ENCODE measurements around the gene B3GNT9.

Gene B3GNT9

DNA sequence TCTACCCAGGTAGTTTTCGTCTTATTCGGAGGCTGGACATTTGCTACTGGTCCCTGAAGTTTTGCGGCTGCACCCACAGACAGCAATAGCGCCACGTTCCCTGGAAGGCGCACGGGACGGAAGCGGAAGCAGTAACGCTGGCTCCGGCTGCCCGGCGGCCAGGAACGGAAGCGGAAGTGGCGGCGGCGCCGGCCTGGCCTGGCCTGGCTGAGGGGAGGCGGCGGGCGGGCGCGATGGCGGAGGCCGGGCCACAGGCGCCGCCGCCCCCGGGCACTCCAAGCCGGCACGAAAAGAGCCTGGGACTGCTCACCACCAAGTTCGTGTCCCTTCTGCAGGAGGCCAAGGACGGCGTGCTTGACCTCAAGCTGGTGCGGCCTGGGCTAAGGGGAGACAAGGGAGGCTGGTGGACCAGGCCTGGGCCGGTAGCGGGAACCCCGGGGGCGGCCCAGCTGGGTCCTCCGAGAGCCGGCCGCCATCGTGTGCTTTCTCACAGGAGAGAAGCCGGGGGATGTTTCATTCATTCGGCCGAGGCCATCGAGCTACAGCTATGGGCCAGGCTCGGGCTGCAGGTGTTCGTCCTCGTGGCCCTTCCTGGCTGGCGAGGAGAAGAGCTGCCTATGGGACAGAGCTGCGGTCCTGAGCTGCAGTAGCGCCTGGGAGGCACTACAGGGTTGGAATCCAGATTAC is 41.3 kb upstream of the B3GNT9 start, which contains the start of gene E2F4:
TSS of gene E2F4 (plus strand) at position 161 of the 687 bp plus-strand sequence. CDS start at position 234, 73 bp downstream.
- Histone ChIP-seq H3K4me2 (ENCODE audit: low read length) (peak within 1 kb of the TSS; percentile 90), H3K27me3 (ENCODE audit: control insufficient read depth, insufficient read depth, low read length) (no peaks in the 10 kb centered on the region), H3K4me1 (ENCODE audit: control insufficient read depth, insufficient read depth, low read length) (peaks cover 34% of the 10 kb centered on the region), H3K9ac (ENCODE audit: low read depth, low read length) (peak within 1 kb of the TSS; percentile 99), H3K36me3 (ENCODE audit: insufficient read depth, low read length) (peaks cover 42% of the 10 kb centered on the region), H3K9me3 (replicated peaks; ENCODE audit: low read length) (no peaks in the 10 kb centered on the region), H3K4me3 (ENCODE audit: low read length) (peak within 1 kb of the TSS; percentile 95)

DNA sequence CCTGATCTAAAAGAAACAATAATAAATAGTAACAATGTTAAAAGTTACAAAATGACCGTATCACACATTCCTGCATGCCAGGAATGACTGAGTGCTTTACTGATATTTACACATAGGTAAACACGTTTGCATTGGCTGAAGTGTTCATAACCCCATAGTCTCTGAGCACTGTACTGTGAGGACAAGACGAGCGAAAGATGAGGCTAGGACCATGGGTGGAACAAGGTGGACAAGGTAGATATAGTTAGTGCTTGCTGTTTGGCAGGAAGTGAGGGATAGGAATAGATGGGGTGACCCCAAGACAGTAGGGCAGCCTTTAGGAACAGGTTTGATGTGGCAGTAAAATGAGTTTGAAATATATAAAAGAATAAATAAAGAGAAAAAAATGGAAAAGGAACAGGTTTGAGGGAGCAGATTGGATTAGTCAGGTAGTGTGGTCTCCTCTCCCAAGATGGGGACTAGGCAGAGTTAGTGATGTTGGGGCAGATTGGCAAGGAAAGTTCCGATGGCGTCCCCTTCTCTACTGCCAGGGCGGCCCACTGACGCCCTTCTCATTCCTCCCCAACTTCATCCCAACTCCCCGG is 40.7 kb upstream of the B3GNT9 start:
- H3K4me3 ChIP-seq (ENCODE audit: low read length): peak overlapping the region; percentile 95
- peaks cover 41% of the 10 kb centered on the region for H3K4me1 ChIP-seq (ENCODE audit: control insufficient read depth, insufficient read depth, low read length)
- no peaks in the 10 kb centered on the region for H3K9me3 ChIP-seq (replicated peaks; ENCODE audit: low read length)
- H3K9ac ChIP-seq (ENCODE audit: low read depth, low read length): no peak overlapping the region
- peak overlapping the region; percentile 90 for H3K4me2 ChIP-seq (ENCODE audit: low read length)
- H3K27me3 ChIP-seq (ENCODE audit: control insufficient read depth, insufficient read depth, low read length): no peaks in the 10 kb centered on the region
- H3K36me3 ChIP-seq (ENCODE audit: insufficient read depth, low read length): peaks cover 36% of the 10 kb centered on the region

DNA sequence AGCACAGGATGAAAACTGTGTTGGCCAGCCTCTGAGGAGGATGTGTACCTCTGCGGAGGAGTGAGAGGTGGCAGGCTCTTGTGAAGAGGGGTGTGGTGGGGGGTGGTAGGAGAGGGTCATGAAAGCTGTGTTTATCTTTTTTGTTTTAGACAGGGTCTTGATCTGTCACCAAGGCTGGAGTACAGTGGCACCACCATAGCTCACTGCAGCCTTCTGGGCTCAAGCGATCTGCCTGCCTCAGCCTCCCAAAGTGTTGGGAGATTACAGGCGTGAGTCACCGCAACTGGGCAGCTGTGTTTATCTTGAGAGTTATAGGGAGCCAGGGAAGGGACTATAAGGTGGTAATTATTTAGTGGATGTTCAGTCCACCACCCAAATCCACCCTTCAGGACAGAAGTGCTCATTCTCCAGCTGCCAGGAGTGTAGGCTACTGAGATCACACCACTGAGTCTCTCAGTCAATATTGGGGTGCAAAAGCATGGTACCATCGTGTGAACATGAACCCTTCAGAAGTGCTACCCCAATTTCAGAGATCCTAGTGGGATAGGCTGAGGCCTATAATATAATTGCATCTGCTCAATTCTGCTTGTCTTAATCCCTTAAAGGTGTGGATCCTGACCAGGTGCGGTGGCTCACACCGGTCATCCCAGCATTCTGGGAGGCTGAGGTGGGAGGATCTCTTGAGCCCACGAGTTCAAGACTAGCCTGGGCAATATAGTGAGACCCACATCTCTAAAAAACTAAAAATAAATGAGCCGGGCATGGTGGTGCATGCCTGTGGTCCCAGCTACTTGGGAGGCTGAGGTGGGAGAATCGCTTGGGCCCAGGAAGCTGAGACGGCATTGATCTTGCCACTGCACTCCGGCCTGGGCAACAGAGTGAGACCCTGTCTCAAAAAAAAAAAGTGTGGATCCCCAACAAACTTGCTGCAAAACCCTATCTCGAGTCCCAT is 39.9 kb upstream of the B3GNT9 start:
- H3K4me2 ChIP-seq (ENCODE audit: low read length): no peak overlapping the region
- peaks cover 28% of the 10 kb centered on the region for H3K36me3 ChIP-seq (ENCODE audit: insufficient read depth, low read length)
- no peak overlapping the region for H3K9ac ChIP-seq (ENCODE audit: low read depth, low read length)
- peaks cover 48% of the 10 kb centered on the region for H3K4me1 ChIP-seq (ENCODE audit: control insufficient read depth, insufficient read depth, low read length)
- no peaks in the 10 kb centered on the region for H3K27me3 ChIP-seq (ENCODE audit: control insufficient read depth, insufficient read depth, low read length)
- no peak overlapping the region for H3K4me3 ChIP-seq (ENCODE audit: low read length)
- H3K9me3 ChIP-seq (replicated peaks; ENCODE audit: low read length): no peaks in the 10 kb centered on the region

DNA sequence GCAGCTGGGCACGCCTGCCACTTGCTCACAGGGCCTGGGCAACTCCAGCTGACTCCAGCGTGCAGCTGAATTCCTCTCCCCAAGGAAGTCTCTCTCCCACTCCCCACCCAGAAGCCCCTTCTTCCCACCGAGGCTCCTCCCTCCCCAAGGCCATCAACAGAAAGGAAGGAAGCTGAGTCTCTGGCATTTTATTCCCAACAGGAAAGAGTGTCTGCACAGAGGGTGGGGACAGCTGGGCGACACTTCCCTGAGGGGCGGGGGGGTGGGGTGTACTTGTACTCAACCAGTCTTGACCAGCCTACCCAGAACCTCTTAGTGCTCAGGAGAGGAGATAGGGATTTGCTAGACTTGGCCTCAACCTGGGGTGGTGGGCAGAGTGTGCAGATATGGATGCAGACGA is 39.2 kb upstream of the B3GNT9 start, which contains the start of gene EXOC3L1:
TSS of gene EXOC3L1 (minus strand) at position 96 of the 400 bp plus-strand sequence. CDS start 460 bp downstream, outside the sequence.
- no peak within 1 kb of the TSS for H3K9ac ChIP-seq (ENCODE audit: low read depth, low read length)
- H3K27me3 ChIP-seq (ENCODE audit: control insufficient read depth, insufficient read depth, low read length): no peaks in the 10 kb centered on the region
- H3K4me2 ChIP-seq (ENCODE audit: low read length): no peak within 1 kb of the TSS
- H3K9me3 ChIP-seq (replicated peaks; ENCODE audit: low read length): no peaks in the 10 kb centered on the region
- peaks cover 54% of the 10 kb centered on the region for H3K4me1 ChIP-seq (ENCODE audit: control insufficient read depth, insufficient read depth, low read length)
- peaks cover 21% of the 10 kb centered on the region for H3K36me3 ChIP-seq (ENCODE audit: insufficient read depth, low read length)
- no peak within 1 kb of the TSS for H3K4me3 ChIP-seq (ENCODE audit: low read length)

DNA sequence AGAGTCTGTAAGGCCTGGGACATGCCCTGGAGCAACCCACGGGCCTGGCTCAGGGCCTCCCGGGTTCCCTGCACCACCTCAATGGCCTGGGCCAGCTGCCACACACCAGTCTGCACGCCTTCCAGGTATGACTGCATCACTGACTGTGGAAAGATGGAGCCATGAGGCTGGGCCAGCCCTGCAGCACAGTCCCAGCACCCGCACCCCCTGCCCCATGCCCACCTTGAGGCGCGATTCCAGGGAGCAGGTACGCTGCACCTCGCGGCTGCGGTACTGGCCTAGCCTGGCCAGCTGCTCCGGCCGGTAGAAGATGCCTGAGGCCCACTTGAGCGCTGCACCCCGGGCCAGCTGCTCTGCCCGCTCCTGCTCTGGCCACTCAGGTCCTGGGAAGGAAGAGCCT is 38.0 kb upstream of the B3GNT9 start:
- no peak overlapping the region for H3K4me3 ChIP-seq (ENCODE audit: low read length)
- no peaks in the 10 kb centered on the region for H3K27me3 ChIP-seq (ENCODE audit: control insufficient read depth, insufficient read depth, low read length)
- no peak overlapping the region for H3K9ac ChIP-seq (ENCODE audit: low read depth, low read length)

DNA sequence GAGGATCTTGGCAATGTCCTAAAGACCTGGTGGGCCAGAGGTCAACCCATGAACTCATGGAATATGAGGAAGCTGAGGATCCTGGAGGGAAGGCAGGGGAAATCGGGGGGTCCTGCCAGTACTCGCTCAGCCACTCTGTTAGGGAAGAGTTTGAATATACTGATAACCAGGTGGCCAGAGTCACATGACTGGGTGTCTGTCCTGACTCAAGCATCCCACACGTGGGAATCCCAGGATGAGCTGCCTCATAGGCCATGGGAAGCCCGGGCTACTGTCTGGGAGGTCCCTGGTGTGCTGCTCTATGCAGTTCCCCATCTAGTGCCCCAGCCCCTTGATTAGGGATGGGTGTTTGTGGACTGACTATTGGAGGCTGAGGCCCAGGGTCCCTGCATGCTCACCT is 37.5 kb upstream of the B3GNT9 start:
- Histone ChIP-seq H3K4me2 (ENCODE audit: low read length) (no peak overlapping the region), H3K4me1 (ENCODE audit: control insufficient read depth, insufficient read depth, low read length) (peaks cover 54% of the 10 kb centered on the region), H3K36me3 (ENCODE audit: insufficient read depth, low read length) (peaks cover 4% of the 10 kb centered on the region), H3K9ac (ENCODE audit: low read depth, low read length) (no peak overlapping the region), H3K4me3 (ENCODE audit: low read length) (no peak overlapping the region), H3K9me3 (replicated peaks; ENCODE audit: low read length) (no peaks in the 10 kb centered on the region), H3K27me3 (ENCODE audit: control insufficient read depth, insufficient read depth, low read length) (no peaks in the 10 kb centered on the region)

More for the DNA sequence above, 38.0 kb upstream of the B3GNT9 start:
- H3K4me2 ChIP-seq (ENCODE audit: low read length): no peak overlapping the region
- H3K36me3 ChIP-seq (ENCODE audit: insufficient read depth, low read length): peaks cover 9% of the 10 kb centered on the region
- no peaks in the 10 kb centered on the region for H3K9me3 ChIP-seq (replicated peaks; ENCODE audit: low read length)
- peaks cover 58% of the 10 kb centered on the region for H3K4me1 ChIP-seq (ENCODE audit: control insufficient read depth, insufficient read depth, low read length)

DNA sequence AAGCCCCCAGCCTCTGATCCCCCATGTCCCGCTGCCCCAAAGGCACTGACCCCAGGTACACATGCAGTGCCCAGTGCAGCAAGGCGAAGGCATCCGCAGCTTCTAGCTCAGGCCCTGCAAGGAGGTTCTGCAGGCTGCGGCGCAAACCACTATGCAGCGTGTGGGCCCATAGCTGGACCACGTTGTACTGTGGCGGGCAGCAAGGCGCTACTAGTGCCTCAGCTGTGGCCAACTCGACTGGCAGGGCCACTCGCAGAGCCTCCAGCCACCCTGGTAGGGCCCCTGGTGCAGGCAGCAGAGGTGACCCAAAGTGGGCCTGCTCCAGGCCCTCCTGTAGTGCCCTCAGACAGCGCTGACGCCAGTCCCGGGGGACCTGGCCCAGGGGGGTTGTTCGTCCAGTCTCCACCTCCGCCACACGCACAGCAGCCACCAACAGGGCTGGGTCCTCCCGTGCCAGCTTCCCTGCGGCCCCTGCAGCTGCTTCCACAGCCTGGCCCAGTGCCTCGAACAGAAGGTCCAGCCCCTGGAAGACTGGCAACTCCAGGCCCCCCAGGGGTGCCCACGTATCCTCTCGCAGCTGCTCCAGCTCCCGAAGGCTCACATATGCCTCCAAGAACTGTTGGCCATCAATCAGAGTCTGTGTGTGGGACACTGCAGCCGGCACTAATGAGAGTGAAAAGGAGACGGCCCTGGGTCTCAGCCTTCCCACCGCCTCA is 36.5 kb upstream of the B3GNT9 start:
- H3K9me3 ChIP-seq (replicated peaks; ENCODE audit: low read length): no peaks in the 10 kb centered on the region
- no peaks in the 10 kb centered on the region for H3K27me3 ChIP-seq (ENCODE audit: control insufficient read depth, insufficient read depth, low read length)
- no peak overlapping the region for H3K9ac ChIP-seq (ENCODE audit: low read depth, low read length)
- H3K4me1 ChIP-seq (ENCODE audit: control insufficient read depth, insufficient read depth, low read length): peaks cover 57% of the 10 kb centered on the region
- H3K4me2 ChIP-seq (ENCODE audit: low read length): peak overlapping the region; percentile 70
- no peak overlapping the region for H3K4me3 ChIP-seq (ENCODE audit: low read length)
- no peaks in the 10 kb centered on the region for H3K36me3 ChIP-seq (ENCODE audit: insufficient read depth, low read length)

DNA sequence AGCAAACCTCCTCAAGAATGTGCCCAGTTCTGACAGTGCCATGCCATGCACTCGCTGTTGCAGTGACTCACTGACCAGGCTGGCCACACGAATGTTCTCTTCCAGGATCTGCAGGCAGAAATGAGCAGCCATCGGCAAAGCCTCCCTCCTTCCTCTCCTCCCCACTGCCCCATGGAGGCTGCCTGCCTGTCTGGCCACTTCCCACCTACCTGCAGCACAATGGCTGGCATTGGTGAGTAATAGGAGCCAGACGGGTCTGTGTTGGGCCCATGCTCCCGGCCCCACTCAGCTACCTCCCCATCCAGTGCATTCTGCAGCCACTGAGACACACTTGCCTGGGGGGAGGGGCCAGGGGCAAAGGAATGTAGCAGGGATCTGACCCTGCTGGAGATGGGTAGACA is 35.8 kb upstream of the B3GNT9 start:
- Histone ChIP-seq H3K36me3 (ENCODE audit: insufficient read depth, low read length) (no peaks in the 10 kb centered on the region), H3K4me1 (ENCODE audit: control insufficient read depth, insufficient read depth, low read length) (peaks cover 61% of the 10 kb centered on the region), H3K4me2 (ENCODE audit: low read length) (peak overlapping the region; percentile 70), H3K27me3 (ENCODE audit: control insufficient read depth, insufficient read depth, low read length) (no peaks in the 10 kb centered on the region), H3K9me3 (replicated peaks; ENCODE audit: low read length) (no peaks in the 10 kb centered on the region), H3K9ac (ENCODE audit: low read depth, low read length) (no peak overlapping the region), H3K4me3 (ENCODE audit: low read length) (no peak overlapping the region)

DNA sequence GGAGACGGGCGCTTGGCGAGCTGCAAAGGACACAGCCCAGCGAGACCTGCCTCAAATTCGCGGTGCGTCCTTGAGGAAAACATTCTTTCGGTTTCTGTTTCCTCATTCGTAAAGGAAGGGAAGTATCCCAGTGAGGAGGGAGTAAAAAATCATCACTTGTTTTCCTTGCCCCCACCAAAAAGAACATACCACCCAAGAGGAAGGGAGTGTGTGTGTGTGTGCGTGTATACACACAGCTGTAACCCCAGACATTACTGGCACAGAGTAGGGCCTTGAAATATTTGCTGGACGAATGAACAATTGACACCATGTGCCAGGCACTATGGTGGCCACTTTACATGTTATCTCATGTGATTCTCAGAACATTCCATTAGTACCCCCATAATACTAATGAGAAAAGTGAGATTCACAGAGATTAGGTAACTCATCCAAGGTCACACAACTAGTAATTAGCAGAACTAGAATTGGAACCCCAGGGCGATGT is 34.9 kb upstream of the B3GNT9 start:
- no peak overlapping the region for H3K9ac ChIP-seq (ENCODE audit: low read depth, low read length)
- H3K4me3 ChIP-seq (ENCODE audit: low read length): peak overlapping the region; percentile 23
- peaks cover 3% of the 10 kb centered on the region for H3K36me3 ChIP-seq (ENCODE audit: insufficient read depth, low read length)
- H3K4me1 ChIP-seq (ENCODE audit: control insufficient read depth, insufficient read depth, low read length): peaks cover 65% of the 10 kb centered on the region
- H3K4me2 ChIP-seq (ENCODE audit: low read length): peak overlapping the region; percentile 64
- no peaks in the 10 kb centered on the region for H3K9me3 ChIP-seq (replicated peaks; ENCODE audit: low read length)
- no peaks in the 10 kb centered on the region for H3K27me3 ChIP-seq (ENCODE audit: control insufficient read depth, insufficient read depth, low read length)

DNA sequence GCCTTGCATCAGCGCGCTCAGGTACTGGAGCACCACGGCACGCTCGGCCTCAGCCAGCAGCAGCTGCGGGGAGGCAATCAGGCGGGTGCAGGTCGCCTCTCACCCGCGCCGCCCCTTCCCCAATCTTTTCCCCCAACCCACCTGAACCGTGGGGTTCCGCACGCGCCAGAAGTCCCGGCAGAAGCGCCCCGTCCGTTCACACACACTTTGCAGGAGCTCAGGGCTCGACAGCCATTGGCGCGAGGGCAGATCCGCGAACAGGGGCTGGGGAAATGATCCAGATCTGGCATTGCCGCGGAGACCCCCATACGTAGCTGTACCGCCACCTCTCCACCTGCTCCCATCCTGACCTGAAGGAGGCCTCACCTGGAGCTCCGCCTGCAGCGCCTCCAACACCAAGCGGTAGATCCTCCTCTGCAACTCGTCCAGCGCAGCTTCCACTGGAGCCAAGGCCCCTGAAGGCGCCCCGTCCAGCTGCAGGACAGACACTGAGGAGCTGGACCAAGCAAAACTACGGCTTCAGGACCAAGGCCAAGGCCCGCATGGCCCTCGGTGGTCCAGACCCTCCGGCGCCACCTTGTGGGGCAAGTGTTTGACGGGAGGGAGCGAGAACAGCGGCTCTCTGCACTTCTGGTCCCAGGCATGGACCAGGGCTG is 34.3 kb upstream of the B3GNT9 start:
- no peak overlapping the region for H3K9ac ChIP-seq (ENCODE audit: low read depth, low read length)
- H3K9me3 ChIP-seq (replicated peaks; ENCODE audit: low read length): no peaks in the 10 kb centered on the region
- H3K27me3 ChIP-seq (ENCODE audit: control insufficient read depth, insufficient read depth, low read length): no peaks in the 10 kb centered on the region
- H3K4me2 ChIP-seq (ENCODE audit: low read length): peak overlapping the region; percentile 83
- H3K4me3 ChIP-seq (ENCODE audit: low read length): peak overlapping the region; percentile 23
- H3K4me1 ChIP-seq (ENCODE audit: control insufficient read depth, insufficient read depth, low read length): peaks cover 59% of the 10 kb centered on the region
- peaks cover 3% of the 10 kb centered on the region for H3K36me3 ChIP-seq (ENCODE audit: insufficient read depth, low read length)
